ENCODE data around the gene C2CD4D.

- TF ChIP-seq CTCF (IDR thresholded peaks at IDR 0.05 in 2 of 3, conservative IDR thresholded peaks at IDR 0.05 in 1 of 3; ENCODE audit: borderline replicate concordance in 1 of 3, insufficient read depth in 1 of 3, low read depth in 2 of 3, low read length in 2 of 3) = no peak
- TF ChIP-seq POLR2A (IDR thresholded peaks at IDR 0.05; ENCODE audit: borderline replicate concordance, extremely low read depth, insufficient read depth, insufficient read length) = no peak
- no peak for TF ChIP-seq POLR2AphosphoS5 (IDR thresholded peaks at IDR 0.05; ENCODE audit: low read depth, low read length)
- TF ChIP-seq REST (IDR thresholded peaks at IDR 0.05; ENCODE audit: low read depth) = no peak
- TF ChIP-seq SRF (IDR thresholded peaks at IDR 0.05; ENCODE audit: low read depth) = no peak
Measured at GRCh38 chr1:151798571-151798970, 41.0 kb downstream of the C2CD4D start.
